GM21526 (cell line): ENCODE results near the gene PDLIM5.
A peak's percentile ranks its signal among the peaks of the same experiment; 100 is the strongest.
"Not testable (repeated sequence)": the region's sequence is repeated elsewhere in the genome, so short reads cannot be mapped to it uniquely, and the experiment has no call there.

Experiments used
- ATAC-seq: cut with Tn5 transposase; IDR thresholded peaks from one replicate; pipeline ENCODE4 v1.9.1; 2021; ENCODE audit warnings: moderate library complexity; ENCODE audit not compliant: unreplicated experiment, low FRiP score

Gene PDLIM5

DNA sequence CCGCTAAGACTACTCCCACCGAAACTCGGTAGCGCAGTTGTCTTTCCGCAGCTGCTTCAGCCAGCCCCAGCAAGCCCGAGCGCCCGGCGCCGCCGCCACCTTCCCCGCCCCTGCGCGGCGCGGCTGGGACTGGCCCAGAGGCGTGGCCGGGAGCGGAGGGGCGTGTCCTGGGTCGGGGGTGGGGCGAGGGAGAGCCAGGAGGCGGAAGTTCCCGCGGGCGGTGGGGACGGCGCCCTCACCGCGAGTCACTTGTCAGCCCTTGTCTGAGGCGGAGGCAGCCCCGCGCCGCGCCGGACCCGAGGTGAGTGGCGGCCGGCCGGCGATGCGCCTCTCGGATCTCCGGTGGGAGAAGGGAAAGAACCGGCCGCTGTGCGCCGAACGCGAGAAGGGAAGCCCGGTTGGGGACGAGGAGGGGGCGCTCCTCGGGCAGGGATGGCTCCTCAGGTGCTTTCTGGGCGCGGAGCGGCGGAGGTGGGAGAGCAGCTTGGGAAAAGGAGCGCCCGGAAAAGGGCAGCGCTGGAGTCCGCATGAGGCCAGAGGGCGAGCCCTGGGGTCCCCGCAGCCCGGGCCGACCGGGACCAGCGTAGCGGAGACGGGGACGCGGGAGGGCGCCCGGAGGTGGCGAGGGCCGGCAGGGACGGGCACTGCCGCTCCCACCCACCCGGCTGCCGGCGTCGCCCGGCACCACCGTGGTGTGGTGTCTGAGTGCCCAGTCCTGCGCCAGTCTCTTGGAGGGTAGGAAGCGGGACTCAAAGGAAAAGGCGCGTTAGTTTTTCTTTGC lies at the start of gene PDLIM5:
PDLIM5 (plus strand) TSS at position 248 of the 781 bp plus-strand sequence. CDS start 3,347 bp downstream, outside the sequence.
- peak; percentile 94 for ATAC-seq

DNA sequence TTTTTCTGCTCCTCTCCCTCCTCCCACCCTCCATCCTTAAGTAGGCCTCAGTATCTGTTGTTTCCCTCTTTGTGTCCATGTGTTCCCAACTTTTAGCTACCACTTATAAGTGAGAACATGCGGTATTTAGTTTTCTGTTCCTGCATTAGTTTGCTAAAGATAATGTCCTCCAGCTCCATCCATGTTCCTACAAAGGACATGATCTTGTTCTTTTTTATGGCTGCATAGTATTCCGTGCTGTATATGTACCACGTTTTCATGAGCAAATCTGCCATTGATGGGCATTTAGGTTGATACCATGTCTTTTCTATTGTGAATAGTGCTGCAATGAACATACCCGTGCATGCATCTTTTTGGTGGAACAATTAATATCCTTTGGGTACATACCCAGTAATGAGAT lies 49.3 kb upstream of the PDLIM5 start:
- not testable (repeated sequence) for ATAC-seq

GRCh38 chr4:94403751-94404150 lies 48.0 kb upstream of the PDLIM5 start:
- no peak for ATAC-seq

- ATAC-seq = peak; percentile 87
Measured at GRCh38 chr4:94406668-94407437, 44.9 kb upstream of the PDLIM5 start.

DNA sequence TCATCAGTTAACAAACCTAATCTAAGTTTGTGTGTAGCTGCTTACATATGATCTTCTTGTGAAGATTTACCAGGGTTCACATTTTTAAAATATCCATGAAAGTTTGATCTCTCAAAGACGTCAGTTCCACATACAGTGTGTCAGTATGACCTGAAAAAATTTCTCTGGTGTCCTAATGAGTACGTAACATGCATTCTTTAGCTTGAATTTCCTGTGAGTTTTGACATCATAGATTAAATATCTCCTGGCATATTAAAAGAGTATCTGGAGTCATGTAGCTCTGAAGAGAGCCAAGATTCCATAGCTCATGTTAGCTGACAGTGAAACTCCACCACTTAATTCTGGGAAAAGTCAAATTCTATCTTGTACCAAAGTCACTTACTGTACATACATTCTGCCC lies 43.9 kb upstream of the PDLIM5 start:
- no peak for ATAC-seq

- no peak for ATAC-seq
Measured at GRCh38 chr4:94408549-94409374, 43.0 kb upstream of the PDLIM5 start.

DNA sequence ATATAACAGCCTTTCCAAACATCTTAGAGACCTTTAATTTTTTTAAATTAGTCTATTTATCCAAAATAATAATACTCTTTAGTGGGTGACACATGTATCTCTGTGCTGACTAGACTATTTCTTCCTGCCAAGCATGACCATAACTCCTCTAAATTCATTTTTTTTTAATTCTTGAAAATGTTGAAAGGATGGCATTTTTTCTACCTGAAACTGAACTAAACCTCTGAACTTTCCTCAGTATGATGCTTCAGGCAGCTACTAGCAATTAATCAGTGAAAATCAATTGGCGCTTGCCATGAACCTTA lies 42.4 kb upstream of the PDLIM5 start:
- ATAC-seq = no peak

DNA sequence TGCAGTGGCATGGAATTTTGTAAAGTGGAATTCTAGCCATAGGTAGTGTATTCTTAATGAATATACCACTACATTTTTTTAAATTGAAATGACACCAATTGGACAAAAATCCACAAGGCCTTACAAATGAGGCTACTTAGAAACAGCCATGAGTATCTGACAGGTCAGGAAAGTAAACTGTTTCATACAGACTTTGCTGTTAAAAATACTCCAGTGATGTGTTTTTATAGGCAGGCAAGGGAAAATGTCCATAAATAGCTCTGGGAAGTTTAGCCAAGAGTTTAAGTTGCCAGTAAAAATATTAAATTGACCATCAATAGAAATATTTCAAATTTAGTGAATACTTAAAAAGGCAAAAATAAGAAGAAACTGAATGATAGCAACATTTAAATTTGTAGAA lies 41.8 kb upstream of the PDLIM5 start:
- no peak for ATAC-seq

DNA sequence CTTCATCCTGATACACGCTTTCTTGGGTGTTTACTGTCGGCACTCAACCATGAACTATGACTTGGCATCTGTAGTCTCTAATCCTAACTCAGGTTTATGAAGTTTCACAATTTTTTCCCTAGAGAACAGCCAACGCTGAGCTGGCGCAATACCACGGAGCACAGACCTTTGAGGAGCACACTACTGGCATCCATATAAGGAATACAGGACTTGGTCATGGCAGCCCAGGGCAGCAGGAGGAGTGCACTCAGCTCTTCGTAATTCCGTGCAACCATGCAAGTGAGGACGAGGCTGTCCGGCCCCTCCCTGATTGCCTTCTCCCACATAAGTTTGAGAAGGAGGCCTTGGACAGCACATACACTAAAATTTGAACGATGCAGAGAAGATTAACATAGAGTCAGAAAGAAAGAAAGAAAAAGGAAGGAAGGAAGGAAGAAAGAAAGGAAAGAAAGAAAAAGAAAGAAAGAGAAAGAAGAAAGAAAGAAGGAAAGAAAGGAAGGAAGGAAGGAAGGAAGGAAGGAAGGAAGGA lies 41.0 kb upstream of the PDLIM5 start:
- ATAC-seq = no peak

DNA sequence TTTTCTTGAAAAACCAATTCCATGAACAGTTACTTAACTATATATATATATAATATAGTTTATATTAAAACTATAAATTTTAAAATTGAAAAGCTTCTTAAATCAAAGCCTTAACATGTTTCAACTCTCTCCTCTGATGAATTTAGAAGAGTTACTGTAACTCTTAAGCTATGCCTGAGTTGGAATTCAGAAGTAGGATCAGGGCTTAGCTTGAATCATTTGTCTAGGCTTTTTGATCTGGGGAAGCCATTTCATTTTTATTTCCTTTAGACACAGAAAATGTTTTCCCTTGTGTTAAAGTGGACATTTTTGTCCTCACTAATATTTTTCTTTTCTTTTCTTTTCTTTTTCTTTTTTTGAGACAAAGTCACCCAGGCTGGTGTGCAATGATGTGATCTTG lies 40.4 kb upstream of the PDLIM5 start:
- no peak for ATAC-seq

DNA sequence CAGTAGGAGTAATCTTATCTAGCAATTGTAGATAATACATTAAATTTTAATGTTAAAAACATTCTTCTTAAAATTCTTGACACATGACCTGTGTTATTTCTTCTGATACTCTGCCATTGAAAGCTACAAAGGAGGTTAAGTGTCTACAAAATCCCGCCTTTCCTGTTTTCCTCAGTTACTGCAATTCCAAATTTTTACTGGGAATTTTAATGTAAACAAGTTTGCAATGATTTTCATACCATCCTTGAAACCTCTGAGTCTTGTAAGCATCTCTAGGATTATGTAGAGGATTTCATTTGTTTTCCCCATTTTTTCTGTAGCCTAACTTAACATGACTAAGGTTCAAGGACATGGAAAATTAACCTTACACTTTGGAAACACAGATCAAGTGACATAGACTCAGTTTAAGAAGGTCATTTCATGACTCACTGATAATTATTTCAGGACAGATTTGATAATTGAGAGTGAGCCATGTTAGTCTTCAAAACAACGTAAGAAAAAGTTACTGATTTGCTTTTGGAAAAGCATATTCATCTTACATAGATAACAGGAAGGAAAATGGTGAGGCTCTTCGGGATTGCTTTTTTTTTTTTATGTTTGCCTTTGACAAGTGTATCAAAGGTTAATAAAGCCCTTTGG lies 39.6 kb upstream of the PDLIM5 start:
- ATAC-seq = no peak

DNA sequence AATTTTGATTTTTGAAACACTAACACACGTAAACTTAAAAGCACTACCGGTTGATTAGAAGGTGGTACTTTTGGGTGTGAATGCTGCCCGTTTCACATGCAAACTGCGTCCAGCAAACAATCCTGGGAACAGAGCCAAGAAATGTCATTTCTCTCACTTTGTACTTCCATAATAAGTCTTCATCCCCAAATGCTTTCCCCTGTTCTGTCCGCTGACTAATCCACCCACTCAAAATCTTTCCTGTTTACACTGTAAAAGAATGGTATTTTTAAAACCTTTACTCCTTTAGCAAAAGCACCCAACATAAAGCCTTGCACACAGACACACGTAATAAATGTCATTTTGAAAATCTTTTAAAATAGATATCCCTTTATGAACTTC lies 39.1 kb upstream of the PDLIM5 start:
- no peak for ATAC-seq

DNA sequence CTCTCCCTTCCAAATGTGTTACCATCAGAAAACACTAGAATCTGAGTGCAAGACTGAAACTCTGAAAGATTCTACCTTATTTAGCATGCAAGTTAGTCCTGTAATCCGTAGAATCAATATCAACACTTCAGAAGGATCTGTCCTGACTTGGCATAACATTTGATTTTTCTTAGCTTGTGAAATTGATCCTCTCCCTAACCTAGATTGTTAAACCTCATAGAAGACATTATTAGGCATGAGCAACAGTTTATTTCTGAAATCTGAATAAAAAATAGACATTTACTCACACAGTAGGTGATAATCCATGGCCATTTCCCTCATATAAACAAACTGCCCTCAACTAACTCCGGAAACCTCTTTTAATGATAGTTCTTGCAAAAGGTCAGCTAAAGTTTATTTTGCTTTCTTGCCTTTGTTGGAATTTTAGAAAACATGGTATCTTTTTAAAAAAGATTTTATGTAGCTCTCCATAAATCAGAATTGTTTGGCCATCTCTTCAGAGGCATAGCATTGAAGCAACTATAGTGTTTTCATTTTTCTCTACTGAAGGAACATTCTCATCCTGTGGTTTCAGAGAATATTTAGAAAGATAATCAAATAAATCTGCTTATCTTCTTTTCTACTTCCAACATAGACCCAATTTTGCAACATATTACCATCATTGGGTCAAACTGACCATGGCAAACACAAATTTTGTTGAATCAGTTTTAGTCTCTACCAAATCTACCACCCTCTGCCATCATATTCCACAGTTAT lies 38.5 kb upstream of the PDLIM5 start:
- no peak for ATAC-seq

GRCh38 chr4:94414907-94415306 lies 36.8 kb upstream of the PDLIM5 start:
- ATAC-seq = no peak

DNA sequence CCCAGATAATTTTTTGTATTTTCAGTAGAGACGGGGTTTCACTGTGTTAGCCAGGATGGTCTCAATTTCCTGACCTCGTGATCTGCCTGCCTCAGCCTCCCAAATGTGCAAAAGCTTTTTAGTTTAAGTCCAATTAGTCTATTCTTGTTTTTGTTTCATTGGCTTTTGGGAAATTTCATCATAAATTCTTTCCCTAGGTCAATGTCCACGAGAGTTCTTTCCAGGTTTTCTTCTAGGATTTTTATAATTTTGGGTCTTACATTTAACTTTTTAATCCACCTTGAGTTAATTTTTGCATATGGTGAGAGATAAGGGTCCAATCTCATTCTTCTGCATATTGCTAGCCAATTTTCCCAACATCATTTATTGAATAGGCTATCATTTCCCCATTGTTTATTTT lies 36.3 kb upstream of the PDLIM5 start:
- no peak for ATAC-seq

DNA sequence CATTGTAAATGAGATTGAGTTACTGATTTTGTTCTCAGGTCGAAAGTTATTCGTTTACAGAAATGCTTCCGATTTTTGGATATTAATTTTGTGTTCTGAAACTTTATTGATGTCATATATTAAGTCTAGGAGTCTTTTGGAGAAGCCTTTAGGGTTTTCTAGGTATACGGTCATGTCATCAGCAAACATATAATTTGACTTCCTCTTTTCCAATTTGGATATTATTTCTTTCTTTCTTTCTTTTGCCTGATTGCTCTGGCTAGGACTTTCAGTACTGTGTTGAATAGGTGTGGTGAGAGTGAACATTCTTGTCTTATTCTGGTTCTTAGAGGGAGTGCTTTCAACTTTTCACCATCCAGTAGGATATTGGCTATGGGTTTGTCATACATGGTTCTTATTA lies 35.4 kb upstream of the PDLIM5 start:
- no peak for ATAC-seq

DNA sequence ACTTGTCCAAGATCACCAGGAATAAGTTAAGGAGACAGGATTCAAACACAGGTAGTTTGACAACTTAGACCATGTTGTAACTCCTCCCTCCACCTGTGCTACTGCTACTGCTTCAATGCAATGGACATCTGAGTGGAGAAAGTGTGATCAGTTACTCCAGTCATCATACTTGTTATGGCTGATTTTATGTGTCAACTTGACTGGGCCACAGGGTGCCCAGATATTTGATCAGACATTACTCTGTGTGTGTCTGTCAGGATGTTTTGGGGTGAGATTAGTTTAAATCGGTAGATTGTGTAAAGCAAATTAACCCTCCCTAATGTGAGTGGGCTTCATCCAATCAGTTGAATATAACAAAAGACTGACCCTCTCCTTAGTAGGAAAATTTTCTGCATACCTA lies 34.8 kb upstream of the PDLIM5 start:
- no peak for ATAC-seq

DNA sequence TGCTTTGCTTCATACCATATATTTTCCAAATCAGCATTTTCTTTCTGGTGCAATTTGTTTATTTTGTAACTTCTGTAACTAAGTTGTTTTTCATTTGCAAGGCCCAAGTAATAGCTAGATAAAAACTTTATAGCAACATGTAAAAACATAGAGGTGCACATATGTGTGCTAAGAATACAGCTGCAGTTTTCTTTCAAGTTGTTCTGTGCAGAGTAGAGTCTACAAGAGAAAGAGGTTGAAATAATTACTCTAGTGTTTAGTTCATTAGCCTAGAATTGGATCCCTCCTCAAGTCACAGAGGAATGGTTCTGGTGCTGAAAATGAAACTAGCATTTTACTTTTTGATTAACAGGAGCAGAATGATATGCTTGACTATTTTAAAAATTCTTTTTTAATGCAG lies 32.2 kb upstream of the PDLIM5 start:
- ATAC-seq = no peak

GRCh38 chr4:94419956-94420355 lies 31.8 kb upstream of the PDLIM5 start:
- ATAC-seq = no peak

DNA sequence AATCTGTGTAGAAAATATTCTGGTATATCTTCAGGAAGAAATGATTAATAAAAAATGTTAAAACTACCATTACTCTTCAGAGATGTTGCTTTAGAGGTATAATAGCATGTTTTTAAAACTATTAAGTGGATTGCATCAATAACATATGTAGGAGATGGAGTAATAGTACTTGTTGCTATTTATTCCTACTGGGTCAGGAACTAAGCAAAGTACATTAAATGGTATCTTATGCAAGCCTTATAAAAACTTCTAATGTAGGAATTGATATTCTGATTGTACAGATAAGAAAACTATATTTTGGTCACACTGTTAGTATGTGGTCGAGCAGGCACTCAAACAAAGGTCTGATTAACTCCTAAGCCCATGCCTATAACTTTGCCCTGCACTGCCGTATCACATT lies 31.4 kb upstream of the PDLIM5 start:
- no peak for ATAC-seq
